RPMI7951 (cell line): ENCODE results near the gene IDH3A. TPM values are rescaled to one million over a fixed set of nuclear protein-coding genes. Genes with fewer than 3 reads are reported as not detected.

ENCODE experiments used
- DNase-seq: peaks from one replicate; pipeline ENCODE4 v3.0.0-alpha.2; 2012; ENCODE audit warnings: low read depth
- total RNA-seq: library from RNA; depleted of rRNA; stranded (reverse); fragments of >200 nt; shearing (Covaris generic); gene quantifications from 2 replicates; pipeline ENCODE4 v1.2.3, GENCODE V29; 2014

Gene IDH3A
- total RNA-seq, 1 experiment from 2014 or later: 54.9 TPM

- no peak for DNase-seq
These were observed 18.2 kb downstream of the IDH3A start for GRCh38 chr15:78167227-78167888.

- DNase-seq: no peak
These were observed 19.4 kb downstream of the IDH3A start for GRCh38 chr15:78168608-78169007.

DNA sequence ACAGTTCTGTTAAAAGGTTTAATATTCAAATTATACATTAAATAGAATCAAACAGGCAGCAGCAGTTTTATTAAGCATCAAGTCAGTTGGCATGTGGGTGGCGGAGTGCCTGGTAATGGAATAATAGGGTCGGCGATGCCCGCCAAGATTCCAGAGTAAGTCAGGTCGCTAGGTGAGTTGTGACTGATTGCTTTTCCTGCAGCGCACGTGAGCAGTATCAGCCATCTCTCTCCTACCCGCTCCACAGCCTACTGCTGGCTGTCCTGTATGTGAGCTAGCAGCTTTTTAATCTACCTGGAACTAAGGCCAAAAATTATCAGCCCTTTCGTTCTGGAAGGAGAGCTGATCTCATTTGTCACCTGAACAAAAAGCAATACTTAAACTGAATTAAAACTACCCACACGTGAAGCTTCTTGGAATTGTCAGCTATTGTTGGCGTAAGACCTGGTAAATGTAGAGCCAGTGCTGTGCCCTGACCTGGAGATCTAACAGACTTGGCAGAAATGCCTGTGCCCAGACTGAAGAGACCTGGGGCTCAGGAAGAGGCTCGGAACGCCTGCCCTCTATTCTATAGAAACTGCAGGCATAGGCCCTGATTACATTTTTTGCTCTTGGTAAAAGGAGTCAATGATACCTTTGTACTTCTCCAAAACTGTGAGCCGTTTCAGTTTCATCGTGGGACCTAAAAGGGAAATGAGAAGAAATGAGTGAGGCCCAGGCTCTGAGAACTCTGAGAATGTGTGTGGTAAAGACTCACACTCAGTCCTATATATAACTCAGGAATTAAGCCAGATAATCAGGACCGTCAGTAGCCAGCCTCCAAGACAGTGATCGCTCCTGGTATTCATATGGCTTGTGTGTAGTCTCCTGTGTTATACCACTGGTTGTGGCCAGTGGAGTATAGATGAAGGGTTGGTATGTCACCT, 21.9 kb downstream of the IDH3A start:
- no peak for DNase-seq

DNA sequence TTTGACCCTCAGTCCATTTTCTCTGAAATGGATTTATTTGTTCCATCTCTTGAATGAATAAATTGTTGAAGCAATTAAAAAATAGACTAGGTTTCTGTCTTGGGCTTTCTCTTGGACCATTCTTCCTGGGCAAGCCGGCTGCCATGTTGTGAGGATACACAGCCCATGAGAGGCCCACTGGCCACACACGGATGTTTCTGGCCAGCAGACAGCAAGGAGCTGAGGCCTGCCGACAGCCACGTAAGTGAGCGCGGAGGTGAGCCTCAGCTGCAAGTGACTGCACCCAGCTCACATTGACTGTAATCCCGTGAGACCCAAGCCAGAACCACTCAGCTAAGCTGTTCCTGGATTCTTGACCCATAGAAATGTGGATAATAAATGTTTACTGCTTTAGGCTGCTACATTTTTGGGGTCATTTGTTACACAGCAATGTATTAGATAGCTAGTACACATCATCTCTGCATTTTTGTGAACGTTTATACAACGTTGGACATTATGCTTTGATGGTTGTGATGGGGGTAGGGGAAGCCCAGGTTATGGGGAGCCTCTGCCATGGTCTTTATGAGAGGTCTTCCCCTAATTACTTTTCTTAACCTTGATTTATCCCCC, 22.8 kb downstream of the IDH3A start:
- DNase-seq: no peak

DNA sequence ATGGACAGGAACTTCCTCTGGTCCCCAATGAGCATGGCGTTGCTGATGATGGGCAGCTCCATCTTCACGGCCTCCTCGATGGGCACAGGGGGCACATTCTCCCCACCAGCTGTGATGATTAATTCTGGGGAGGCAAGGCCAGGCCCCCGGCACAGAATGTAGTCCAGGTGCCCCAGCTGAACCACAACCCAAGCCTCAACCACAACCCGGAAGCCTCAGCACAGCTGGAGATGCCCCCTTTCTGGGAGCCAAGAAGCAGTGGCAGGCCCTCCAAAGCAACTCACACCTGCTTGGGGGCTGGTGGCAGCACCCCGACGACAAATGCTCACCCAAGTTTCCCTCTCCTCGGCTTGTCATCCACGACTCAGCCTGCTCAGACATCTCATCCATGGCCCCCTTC, 25.2 kb downstream of the IDH3A start:
- DNase-seq: no peak

GRCh38 chr15:78175330-78175729, 26.2 kb downstream of the IDH3A start:
- DNase-seq: no peak

DNA sequence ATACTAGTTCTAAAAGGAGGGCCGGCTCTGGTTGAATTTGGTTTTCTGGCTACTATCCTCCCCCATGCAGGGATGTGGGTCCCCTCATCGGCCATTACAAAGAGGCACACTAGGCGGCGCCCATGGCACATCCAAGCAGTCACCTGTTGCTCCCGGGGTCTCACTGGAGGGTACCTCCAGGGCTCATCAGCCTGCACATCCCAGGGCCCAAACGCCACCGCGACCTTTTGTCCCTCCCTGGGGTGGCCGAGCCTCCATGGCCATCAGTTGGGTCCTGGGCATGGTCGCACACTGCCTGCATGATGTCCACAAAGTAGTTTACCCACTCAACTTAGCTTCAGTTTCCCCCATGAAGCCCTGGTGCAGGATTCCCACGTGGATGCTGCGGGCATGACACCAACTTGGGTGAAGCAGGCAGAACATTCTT, 28.3 kb downstream of the IDH3A start:
- DNase-seq: peak; percentile 26

- DNase-seq: no peak
These were observed 28.9 kb downstream of the IDH3A start for GRCh38 chr15:78178064-78178463.

GRCh38 chr15:78179286-78179840, 30.2 kb downstream of the IDH3A start:
- no peak for DNase-seq

DNA sequence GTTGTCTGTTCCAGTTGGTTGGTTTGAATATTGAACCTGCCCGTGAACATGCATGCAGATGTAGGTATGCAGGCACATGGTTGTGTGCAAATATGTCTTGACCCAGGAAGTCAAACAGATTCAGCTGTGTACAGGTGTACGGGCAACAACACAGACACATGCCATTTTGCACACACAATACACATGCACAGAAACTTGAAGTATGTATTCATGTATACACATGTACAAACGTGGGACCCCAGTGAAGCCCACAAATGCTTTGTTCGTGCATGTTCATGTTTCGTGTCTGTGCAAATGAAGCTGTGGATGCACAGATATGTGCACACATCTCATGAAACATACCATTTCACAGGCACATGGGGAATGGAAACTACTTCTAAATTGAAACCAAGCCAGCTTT, 30.7 kb downstream of the IDH3A start:
- no peak for DNase-seq

GRCh38 chr15:78182336-78182700, 33.2 kb downstream of the IDH3A start:
- DNase-seq: no peak

GRCh38 chr15:78182821-78183220, 33.7 kb downstream of the IDH3A start:
- no peak for DNase-seq

GRCh38 chr15:78192826-78193594, 43.8 kb downstream of the IDH3A start:
- no peak for DNase-seq

DNA sequence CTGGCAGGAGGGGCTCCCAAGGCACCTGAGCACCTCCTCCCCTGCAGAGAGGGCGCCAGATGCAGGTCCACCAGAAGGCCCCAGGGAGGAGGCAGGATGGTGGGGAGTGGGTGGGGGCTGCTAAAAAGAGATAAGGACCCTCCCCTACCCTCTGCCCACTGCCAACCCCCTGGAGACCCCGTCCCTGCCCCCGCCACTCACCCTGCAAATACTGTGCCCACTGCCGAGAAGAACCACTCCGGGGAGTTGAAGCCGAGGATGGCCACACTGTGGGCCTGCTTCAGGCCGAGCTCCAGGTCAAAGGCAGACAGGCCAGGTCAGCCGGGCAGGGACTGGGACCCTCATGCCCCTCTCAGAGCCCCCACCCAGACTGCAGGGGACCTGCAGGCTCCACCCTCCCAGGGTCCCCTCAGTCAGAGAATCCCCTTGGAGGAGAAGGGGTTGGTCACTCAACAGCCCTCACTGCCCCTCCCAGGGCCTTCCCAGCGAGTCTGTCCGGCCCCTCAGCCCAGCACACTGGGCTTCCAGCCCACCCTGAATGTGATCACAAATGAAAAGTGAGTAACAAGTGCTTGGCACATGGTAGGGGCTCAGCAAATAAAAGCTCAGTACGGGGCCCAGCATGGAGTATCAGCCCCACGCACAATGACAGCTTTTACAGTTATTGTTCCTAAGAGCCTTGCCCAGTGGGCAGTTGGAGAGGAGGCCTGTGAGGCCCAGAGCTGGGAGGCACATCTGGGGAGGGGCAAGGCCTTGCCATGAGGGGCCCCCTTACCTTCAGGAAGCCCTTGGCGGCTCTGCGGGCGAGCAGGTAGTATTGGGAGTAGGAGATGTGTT, 44.8 kb downstream of the IDH3A start:
- no peak for DNase-seq

- no peak for DNase-seq
These were observed 45.4 kb downstream of the IDH3A start for GRCh38 chr15:78194568-78194925.

GRCh38 chr15:78195735-78196201, 46.6 kb downstream of the IDH3A start:
- no peak for DNase-seq

DNA sequence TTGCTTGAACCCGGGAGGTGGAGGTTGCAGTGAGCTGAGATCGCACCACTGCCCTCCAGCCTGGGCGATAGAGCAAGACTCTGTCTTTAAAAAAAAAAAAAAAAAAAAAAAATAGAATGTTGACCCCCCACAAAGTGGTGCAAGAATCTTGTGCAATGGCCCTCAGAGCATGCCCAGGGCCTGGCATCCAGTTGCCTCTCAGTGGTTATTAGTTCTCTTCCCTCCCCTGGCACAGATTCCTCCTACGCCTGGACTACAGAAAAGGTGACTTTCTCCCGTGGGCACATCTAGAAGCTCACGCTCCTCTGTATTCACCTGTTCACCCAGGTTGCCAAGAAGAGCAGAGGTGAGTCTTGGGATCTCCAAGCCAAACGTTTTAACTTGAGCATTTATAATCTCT, 48.5 kb downstream of the IDH3A start:
- DNase-seq: no peak

DNA sequence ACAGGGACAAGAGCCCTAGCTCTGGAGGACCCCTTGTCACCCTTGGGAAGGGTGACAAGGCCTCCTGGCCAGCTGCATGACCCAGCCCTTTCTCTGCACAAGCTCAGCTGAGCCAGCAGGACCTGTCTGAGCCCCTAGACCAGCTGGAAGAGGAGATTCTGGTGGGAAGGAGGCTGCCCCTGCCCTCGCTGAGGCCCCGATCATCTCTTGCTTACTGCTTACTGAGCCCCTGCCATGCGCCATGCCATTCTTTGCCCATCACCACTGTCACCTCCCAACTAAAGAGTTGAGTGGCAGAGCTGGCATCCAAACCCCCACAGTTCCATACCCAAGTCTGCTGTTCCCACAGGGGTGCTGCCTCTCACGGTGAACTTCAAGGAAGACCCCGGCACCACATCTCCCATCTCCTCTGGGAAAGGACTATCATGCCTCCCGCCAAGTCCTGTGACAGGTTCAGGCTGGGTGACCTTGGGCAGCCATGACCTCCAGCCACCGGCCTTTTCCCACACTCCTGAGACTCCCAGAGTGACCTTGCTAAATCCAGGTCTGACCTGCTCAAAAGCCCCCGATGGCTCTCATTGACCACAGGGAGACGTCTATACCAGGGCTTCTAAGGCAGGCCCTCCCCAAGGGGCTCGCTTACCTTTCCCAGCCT, 51.2 kb downstream of the IDH3A start:
- DNase-seq: no peak

GRCh38 chr15:78201281-78202190, 52.4 kb downstream of the IDH3A start:
- no peak for DNase-seq
